GM08714 (cell line): ENCODE measurements around the gene ERP44.
"Not testable (repeated sequence)": the region's sequence is repeated elsewhere in the genome, so short reads cannot be mapped to it uniquely, and the experiment has no call there.

Experiments used
- H3K4me3 ChIP-seq: fragments of 200-500 bp; sonication (Bioruptor generic); 2 replicates; pipeline ENCODE4 v1.5.1; 2014; ENCODE audit warnings: mild to moderate bottlenecking, low read length, inconsistent platforms
- ZNF274 ChIP-seq: IDR thresholded peaks from 2 replicates; pipeline ENCODE4 v1.6.1; 2012; ENCODE audit warnings: mild to moderate bottlenecking, low read depth, low read length

ERP44 gene

DNA sequence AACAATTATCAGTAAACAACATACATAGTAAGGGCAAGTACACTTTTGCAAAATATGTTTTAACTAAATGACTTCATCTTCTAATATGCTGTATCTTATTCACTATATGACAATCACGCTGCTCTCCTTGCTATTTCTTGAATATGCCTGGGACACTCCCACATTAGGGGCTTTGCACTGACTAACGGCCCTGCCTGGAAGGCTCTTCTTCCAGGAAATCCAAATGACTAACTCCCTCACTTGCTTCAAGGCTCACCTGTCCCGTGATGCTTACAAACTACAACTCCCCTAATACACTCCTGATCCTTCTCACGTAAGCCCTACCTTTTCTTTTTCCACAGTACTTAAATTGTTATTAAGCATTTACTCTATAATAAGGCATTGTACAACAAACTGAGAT lies 10.6 kb downstream of the ERP44 start:
- no peak for TF ChIP-seq ZNF274
- H3K4me3 ChIP-seq = no peak overlapping the region

DNA sequence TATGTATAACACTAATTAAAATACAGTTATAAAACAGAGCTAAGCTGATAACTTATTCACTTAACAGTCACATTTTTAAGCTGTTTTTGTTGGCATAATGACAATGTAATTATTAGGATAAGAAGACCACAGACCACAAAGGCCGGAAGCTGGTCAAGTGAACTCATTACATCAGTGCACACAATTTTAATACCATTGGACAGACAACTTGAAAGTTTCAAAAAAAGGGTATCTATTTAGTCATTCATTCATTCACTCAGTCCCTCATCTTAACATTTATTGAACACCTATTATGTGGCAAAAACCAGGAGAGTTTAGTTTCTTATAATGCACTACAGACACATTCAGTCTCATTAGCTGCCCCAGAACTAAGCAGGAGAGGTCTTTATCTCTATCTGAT lies 11.6 kb downstream of the ERP44 start:
- TF ChIP-seq ZNF274 = no peak
- no peak overlapping the region for H3K4me3 ChIP-seq

DNA sequence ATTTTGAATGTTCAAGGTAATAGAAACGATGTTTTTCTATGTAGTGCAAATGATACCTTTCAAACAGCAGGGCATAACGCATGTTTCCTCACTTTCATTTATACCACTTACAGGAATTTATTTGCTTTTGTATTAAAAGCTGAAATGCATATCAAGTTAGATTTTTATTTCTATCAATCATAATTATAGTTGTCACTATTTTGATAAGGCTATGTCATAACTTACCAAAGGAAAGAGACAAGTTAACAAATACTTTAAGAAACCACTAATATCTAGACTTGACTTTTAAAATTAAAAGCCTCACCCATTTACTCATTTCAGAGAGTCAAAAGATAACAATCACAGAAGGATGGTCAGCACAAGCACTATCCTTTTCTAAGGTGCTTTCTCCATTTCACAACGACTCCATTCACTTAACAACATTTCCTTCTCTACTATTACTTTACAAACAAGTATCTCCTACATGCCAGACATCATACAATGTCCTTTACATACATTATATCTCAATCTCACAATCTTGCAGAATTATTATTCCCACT lies 12.6 kb downstream of the ERP44 start:
- H3K4me3 ChIP-seq = no peak overlapping the region
- no peak for TF ChIP-seq ZNF274

DNA sequence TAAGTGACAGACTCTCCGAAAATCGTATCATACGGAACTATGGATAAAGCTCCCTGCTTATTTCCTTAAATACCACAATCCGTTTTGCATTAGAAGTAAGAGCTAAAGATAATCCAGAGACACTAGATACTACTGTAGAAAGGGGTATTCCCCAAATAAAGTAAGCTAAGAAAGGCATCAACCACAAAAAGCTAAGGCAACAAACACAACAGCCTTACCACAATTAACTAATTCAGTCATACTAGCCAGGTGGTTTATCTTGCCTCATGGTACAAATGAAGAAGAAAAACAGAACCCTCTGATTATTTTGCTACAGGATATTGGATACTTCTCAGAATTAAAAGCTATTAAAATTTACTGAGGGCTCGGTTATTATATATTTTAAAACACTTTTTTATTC lies 14.1 kb downstream of the ERP44 start:
- H3K4me3 ChIP-seq = no peak overlapping the region; the same call in 1 of the 2 replicates
- no peak for TF ChIP-seq ZNF274

DNA sequence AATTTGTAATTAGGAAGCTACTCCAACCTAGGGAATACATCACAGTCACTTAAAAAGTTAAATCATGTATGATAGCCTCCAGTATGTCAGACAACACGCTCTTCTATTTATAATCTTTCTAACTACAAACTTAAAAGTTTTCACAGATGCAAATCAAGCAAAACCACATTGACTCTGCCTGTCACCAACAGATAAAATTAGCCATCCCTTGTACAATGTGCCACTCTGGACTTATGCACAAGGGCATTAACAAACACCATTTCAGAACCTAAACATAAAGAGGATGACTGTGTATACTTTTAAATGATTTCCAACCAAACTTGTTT lies 14.7 kb downstream of the ERP44 start:
- H3K4me3 ChIP-seq = peak overlapping the region; percentile 53; the same call in 1 of the 2 replicates
- TF ChIP-seq ZNF274 = no peak

DNA sequence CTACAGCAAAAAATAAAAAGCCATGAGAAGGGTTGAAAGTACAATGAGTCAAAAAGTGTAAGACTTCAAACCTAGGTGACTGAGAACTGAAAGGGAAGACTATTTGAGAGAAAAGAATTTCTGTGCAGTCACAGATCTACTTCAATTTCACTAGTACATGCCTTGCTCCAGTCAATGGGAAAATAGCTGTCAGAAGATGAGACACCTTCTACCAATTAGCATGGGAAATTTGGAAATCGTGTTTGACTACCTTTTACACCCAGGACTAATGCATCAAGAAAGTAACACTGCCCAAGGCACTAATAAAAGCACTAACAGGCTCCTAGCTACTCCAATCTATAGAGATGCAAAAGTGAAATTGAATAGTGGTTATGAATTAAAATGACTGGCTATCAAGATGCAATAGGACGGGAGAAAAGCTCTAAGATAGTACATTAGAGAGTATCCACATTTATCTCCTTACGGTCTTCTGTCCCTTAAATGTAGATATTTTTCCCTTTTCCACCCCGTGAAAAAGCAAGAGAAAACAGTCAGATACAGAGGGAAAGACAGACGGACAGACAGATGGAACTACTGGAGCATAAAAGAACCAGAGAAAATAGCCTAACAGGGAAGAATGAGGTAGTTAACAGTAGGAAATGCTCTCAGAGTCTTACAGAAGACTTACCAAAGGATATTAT lies 15.2 kb downstream of the ERP44 start:
- no peak for TF ChIP-seq ZNF274
- H3K4me3 ChIP-seq = peak overlapping the region; percentile 53; the same call in 1 of the 2 replicates

DNA sequence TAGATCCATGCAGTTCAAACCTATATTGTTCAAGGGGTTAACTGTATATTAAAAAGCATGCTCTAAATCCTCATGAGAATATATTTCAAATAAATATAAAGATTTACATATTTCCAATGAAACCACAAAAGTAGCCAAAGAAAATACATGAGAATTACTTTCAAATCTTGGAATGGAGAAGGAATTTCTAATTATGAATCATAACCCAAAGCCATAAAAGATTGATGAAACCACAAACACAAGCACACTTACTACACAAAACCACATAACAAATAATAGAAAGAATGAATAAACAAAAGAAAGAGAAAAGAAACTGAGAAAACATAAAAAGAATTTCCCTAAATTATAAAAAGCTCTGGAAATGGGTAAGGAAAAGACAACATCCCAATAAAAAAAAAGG lies 16.0 kb downstream of the ERP44 start:
- no peak for TF ChIP-seq ZNF274
- H3K4me3 ChIP-seq = no peak overlapping the region; the same call in 1 of the 2 replicates

DNA sequence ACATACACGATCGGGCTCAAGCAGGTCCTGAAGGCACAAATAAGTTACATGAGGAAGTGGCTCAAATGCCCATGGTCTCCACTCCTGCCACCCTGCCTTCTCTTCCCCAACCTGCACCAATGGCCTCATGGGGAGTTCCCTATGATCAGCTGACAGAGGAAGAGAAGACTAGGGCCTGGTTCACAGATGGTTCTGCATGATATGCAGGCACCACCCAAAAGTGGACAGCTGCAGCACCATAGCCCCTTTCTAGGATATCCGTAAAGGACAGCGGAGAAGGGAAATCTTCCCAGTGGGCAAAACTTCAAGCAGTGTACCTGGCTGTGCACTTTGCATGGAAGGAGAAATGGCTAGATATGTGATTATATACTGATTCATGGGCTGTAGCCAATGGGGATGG lies 22.5 kb downstream of the ERP44 start:
- not testable (repeated sequence) for H3K4me3 ChIP-seq

DNA sequence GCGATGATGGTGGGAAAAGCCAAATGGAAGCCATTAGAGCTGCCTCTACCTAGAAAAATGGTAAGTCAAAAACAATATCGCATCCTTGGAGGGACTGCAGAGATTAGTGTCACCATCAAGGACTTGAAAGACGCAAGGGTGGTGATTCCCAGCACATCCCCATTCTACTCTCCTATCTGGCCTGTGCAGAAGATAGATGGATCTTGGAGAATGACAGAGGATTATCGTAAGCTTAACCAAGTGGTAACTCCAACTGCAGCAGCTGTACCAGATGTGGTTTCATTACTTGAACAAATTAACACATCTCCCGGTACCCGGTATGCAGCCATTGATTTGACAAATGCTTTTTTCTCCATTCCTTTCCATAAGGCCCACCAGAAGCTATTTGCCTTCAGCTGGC lies 23.8 kb downstream of the ERP44 start:
- no peak for TF ChIP-seq ZNF274
- no peak overlapping the region for H3K4me3 ChIP-seq

DNA sequence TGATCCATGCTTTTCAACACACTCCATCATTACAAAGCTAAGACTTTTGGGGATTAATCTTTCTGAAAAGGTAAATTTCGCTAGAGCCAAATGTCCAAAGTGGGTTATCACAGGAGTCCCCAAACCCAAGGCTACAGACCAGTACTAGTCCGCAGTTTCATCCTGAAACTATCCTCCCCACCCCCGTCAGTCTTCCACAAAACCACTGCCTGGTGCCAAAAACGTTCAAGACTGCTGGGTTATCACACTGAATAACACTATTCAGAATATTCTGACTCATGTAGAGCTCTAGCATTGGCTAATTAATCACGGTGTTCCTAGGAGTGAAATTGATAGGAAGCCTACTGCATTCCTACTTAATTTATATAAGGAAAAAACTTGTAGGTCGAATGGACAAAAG lies 24.7 kb downstream of the ERP44 start:
- no peak overlapping the region for H3K4me3 ChIP-seq
- no peak for TF ChIP-seq ZNF274

DNA sequence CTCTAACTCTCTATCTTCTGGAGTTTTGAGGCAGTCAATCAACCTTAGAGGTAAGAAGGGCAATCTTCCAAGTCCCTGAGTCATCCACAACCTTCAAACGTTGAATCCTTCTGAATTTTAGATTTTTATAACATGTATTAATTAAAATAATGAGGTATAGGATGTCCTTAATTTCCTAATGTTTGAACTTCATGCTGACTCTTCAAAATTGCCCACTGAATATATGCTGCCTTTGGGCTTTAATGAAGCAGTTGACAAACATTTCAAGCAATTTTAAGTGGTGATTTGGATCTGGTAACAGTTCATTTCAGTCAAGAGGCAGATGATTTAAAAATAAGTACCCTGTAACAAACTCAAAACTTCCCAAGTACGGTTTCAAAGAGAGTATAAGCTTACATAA lies 26.0 kb downstream of the ERP44 start:
- TF ChIP-seq ZNF274 = no peak

DNA sequence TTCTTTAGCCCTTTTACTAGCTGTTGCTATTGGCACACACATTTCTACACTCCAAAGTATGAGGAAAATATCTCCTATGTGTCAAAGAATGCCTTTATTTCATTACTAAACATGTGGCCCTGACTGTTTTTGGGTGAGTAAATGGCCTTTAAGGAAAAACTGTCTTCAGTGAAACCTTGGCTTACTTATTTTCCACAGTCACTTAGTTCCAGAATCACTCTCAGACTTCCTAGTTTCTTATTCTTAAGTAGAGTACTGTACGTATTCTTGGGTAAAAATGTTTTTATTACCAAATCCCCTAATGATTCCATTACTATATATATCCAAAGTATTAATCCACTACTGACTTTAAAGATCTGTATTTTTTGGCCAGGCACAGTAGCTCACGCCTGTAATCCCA lies 27.5 kb downstream of the ERP44 start:
- no peak for TF ChIP-seq ZNF274
- no peak overlapping the region for H3K4me3 ChIP-seq

More for the DNA sequence above, 26.0 kb downstream of the ERP44 start:
- H3K4me3 ChIP-seq = no peak overlapping the region

DNA sequence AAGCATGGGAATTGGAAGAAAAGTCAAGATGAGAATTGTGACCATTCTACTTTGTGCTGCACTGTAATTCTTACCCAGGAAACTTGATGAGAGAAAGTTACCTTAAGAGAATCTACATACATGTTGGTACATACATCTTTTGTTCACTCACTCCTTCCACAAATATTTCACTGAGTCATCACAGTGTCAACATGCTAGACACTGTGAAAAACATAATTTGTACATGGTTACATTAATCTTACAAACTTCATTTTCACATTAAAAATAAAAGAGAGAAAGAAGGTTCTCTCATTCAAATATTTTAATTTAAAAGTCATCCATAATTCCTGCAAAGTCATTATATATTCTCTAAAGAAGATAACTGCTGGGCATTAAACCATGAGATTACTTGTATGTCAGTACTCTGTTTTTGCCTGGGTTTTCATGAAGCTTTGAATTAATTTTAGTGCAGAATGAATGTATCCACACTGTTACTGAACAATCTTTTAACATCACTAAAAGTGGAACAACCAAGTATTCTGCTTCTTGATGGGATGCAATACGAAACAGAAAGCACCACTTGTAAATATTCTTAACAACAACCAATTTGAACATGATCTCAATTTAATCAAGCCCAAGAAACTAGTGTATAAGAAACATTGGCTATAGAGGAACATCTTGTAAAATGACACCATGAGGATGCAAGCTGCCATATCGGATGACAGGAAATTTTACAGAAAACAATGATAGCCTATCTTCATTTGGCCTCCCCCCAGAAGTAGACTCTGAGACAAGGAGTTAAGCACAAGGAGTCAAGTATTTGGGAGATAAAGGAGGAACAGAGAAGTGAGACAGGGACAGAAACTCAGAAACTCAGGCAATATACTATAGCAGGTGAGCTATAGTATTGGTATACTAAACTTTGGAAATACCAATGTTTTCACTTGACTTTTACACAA lies 28.4 kb downstream of the ERP44 start:
- H3K4me3 ChIP-seq = no peak overlapping the region
- TF ChIP-seq ZNF274 = no peak

DNA sequence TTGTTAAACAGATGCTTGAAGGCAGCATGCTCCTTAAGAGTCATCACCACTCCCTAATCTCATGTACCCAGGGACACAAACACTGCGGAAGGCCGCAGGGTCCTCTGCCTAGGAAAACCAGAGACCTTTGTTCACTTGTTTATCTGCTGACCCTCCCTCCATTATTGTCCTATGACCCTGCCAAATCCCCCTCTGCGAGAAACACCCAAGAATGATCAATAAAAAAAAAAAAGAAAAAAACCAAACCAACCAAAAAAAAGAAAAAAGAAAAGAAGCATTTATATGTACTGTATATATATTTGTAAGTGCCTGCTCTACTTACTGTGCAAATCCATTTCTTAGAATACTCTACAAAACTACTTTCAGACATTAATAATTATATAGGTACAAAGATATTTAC lies 29.7 kb downstream of the ERP44 start:
- H3K4me3 ChIP-seq = not testable (repeated sequence)

DNA sequence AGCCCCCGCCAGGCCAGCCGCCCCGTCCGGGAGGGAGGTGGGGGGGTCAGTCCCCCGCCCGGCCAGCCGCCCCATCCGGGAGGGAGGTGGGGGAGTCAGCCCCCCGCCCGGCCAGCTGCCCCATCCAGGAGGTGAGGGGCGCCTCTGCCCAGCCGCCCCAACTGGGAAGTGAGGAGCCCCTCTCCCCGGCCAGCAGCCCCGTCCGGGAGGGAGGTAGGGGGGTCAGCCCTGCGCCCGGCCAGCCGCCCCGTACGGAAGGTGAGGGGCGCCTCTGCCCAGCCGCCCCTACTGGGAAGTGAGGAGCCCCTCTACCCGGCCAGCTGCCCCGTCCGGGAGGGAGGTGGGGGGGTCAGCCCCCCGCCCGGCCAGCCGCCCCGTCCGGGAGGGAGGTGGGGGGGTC lies 30.8 kb downstream of the ERP44 start:
- H3K4me3 ChIP-seq = not testable (repeated sequence)
